ENCODE data around the gene BOD1L2. TPM values are rescaled to one million over a fixed set of nuclear protein-coding genes. Genes with fewer than 3 reads are reported as not detected.

BOD1L2 gene
- total RNA-seq, 2 experiments from 2014 or later, result not detected

- ATAC-seq, result no peak
- CTCF ChIA-PET, result no interaction called here
- no peak for TF ChIP-seq CTCF (IDR thresholded peaks at IDR 0.05)
- POLR2A ChIA-PET, result no interaction called here
- intact Hi-C loops (cut with micrococcal nuclease), result no loop called here
- DNase-seq, result no peak
- H3K27me3 Mint-ChIP-seq, result peaks cover 17% of the 10 kb centered on the region
- H3K4me1 Mint-ChIP-seq (ENCODE audit: low read depth), result no peaks in the 10 kb centered on the region
- H3K36me3 Mint-ChIP-seq (ENCODE audit: low read depth), result no peaks in the 10 kb centered on the region
- H3K27ac Mint-ChIP-seq, result no peak overlapping the region
- H3K9me3 Mint-ChIP-seq, result no peaks in the 10 kb centered on the region
- no peak overlapping the region for H3K4me3 Mint-ChIP-seq
Observed at GRCh38 chr18:57131782-57132181, 15.1 kb upstream of the BOD1L2 start.

- POLR2A ChIA-PET, result no interaction called here
- DNase-seq, result no peak
- no peaks in the 10 kb centered on the region for H3K36me3 Mint-ChIP-seq (ENCODE audit: low read depth)
- peaks cover 8% of the 10 kb centered on the region for H3K27me3 Mint-ChIP-seq
- no peak for TF ChIP-seq CTCF (IDR thresholded peaks at IDR 0.05)
- CTCF ChIA-PET, result interaction anchor here (1.6 kb wide), 1 partner anchor 8 kb away, joined by 5 read pairs; no protein-coding TSS in a partner anchor
- H3K4me1 Mint-ChIP-seq (ENCODE audit: low read depth), result no peaks in the 10 kb centered on the region
- H3K27ac Mint-ChIP-seq, result no peak overlapping the region
- intact Hi-C loops (cut with micrococcal nuclease), result no loop called here
- no peak overlapping the region for H3K4me3 Mint-ChIP-seq
- H3K9me3 Mint-ChIP-seq, result no peaks in the 10 kb centered on the region
- ATAC-seq, result no peak
Observed at GRCh38 chr18:57134618-57135135, 12.2 kb upstream of the BOD1L2 start.

- CTCF ChIA-PET, result interaction anchor here (1.1 kb wide), 1 partner anchor 9 kb away, joined by 3 read pairs; no protein-coding TSS in a partner anchor
- intact Hi-C loops (cut with micrococcal nuclease), result no loop called here
- no peak for ATAC-seq
Observed at GRCh38 chr18:57135699-57136098, 11.2 kb upstream of the BOD1L2 start.

GRCh38 chr18:57137847-57138246, 9.0 kb upstream of the BOD1L2 start:
- Mint-ChIP-seq H3K4me1 (ENCODE audit: low read depth) (no peaks in the 10 kb centered on the region), H3K4me3 (no peak overlapping the region), H3K9me3 (no peaks in the 10 kb centered on the region), H3K36me3 (ENCODE audit: low read depth) (no peaks in the 10 kb centered on the region), H3K27ac (no peak overlapping the region), H3K27me3 (peaks cover 9% of the 10 kb centered on the region)
- DNase-seq, result no peak
- CTCF ChIA-PET, result no interaction called here
- no peak for TF ChIP-seq CTCF (IDR thresholded peaks at IDR 0.05)
- intact Hi-C loops (cut with micrococcal nuclease), result no loop called here
- no peak for ATAC-seq
- POLR2A ChIA-PET, result no interaction called here

More at GRCh38 chr18:57135699-57136098, 11.2 kb upstream of the BOD1L2 start:
- no peaks in the 10 kb centered on the region for H3K36me3 Mint-ChIP-seq (ENCODE audit: low read depth)
- no peak overlapping the region for H3K27ac Mint-ChIP-seq
- POLR2A ChIA-PET, result no interaction called here
- H3K9me3 Mint-ChIP-seq, result no peaks in the 10 kb centered on the region
- no peak for TF ChIP-seq CTCF (IDR thresholded peaks at IDR 0.05)
- peaks cover 8% of the 10 kb centered on the region for H3K27me3 Mint-ChIP-seq
- no peak overlapping the region for H3K4me3 Mint-ChIP-seq
- no peak for DNase-seq
- H3K4me1 Mint-ChIP-seq (ENCODE audit: low read depth), result no peaks in the 10 kb centered on the region

GRCh38 chr18:57141208-57142129, 5.4 kb upstream of the BOD1L2 start:
- POLR2A ChIA-PET, result no interaction called here
- no peak for ATAC-seq
- Mint-ChIP-seq H3K27ac (no peak overlapping the region), H3K4me1 (ENCODE audit: low read depth) (no peaks in the 10 kb centered on the region), H3K36me3 (ENCODE audit: low read depth) (no peaks in the 10 kb centered on the region), H3K27me3 (peaks cover 7% of the 10 kb centered on the region), H3K9me3 (no peaks in the 10 kb centered on the region), H3K4me3 (no peak overlapping the region)
- CTCF ChIA-PET, result no interaction called here
- intact Hi-C loops (cut with micrococcal nuclease), result no loop called here
- DNase-seq, result no peak
- TF ChIP-seq CTCF (IDR thresholded peaks at IDR 0.05), result no peak
